Esophagus muscularis mucosa (tissue), 4 donors: ENCODE data around the gene ARTN. TPM values are rescaled to one million over a fixed set of nuclear protein-coding genes. Genes with fewer than 3 reads are reported as not detected.

Source experiments
- DNase-seq: peaks from one replicate; pipeline ENCODE4 v3.0.0-alpha.2; 2017; ENCODE audit errors: extremely low spot score
- H3K27ac ChIP-seq, 4 donors: fragments of 200-600 bp; sonication (generic); replicated peaks in 1 of 4; 1 replicate in 3 of 4; 2 replicates in 1 of 4; pipeline ENCODE4 v1.5.1; 2016 to 2019; ENCODE audit warnings: mild to moderate bottlenecking in 1 of 4
- H3K27me3 ChIP-seq, 4 donors: fragments of 200-600 bp; sonication (generic); one replicate each; pipeline versions ENCODE4 v1.5.1 to v1.6.0; 2016 to 2019
- H3K36me3 ChIP-seq, 4 donors: fragments of 200-600 bp; sonication (generic); one replicate each; pipeline ENCODE4 v1.5.1; 2016 to 2019
- H3K4me1 ChIP-seq, 4 donors: fragments of 200-600 bp; sonication (generic); one replicate each; pipeline ENCODE4 v1.5.1; 2016 to 2019
- H3K4me3 ChIP-seq, 4 donors: fragments of 200-600 bp; sonication (generic); 1 replicate in 2 of 4; 2 replicates in 2 of 4; pipeline ENCODE4 v1.5.1; 2016 to 2019; ENCODE audit warnings: mild to moderate bottlenecking in 4 of 4, moderate library complexity in 1 of 4
- H3K9me3 ChIP-seq, 4 donors: fragments of 200-600 bp; sonication (generic); 1 replicate in 3 of 4; 2 replicates in 1 of 4; pipeline ENCODE4 v1.5.1; 2016 to 2019
- EP300 ChIP-seq: sonication (generic); formaldehyde crosslinking; IDR thresholded peaks from one replicate; pipeline ENCODE4 v1.6.1; 2017; ENCODE audit warnings: antibody characterized with exemption
- POLR2A ChIP-seq: fragments of 450-650 bp; IDR thresholded peaks from one replicate; pipeline ENCODE4 v1.6.1; 2017; ENCODE audit warnings: antibody characterized with exemption, moderate library complexity, mild to moderate bottlenecking, low read depth
- POLR2AphosphoS5 ChIP-seq, 2 donors: sonication (generic); formaldehyde crosslinking; IDR thresholded peaks; one replicate each; pipeline ENCODE4 v1.6.1; 2017; ENCODE audit warnings: antibody characterized with exemption in 2 of 2
- WGBS: methylation state at CpG from one replicate; pipeline ENCODE4 v1.1.5; 2018; 5-methylcytosine and 5-hydroxymethylcytosine counted together
- intact Hi-C: fragments of 100-400 bp; cut with DNase I; formaldehyde crosslinking; loops from one replicate; pipeline ENCODE4 v1.15.1; 2023
- total RNA-seq, 4 donors: library from RNA; depleted of rRNA; stranded (reverse); fragments of >200 nt; gene quantifications; one replicate each; pipeline versions ENCODE4 v1.1.0 to v1.2.1, GENCODE V29; 2016
- TF ChIP-seq, protein P1 (sequence below), 3 experiments: fragments of 200-600 bp in 2 of 3; fragments of 450-650 bp in 1 of 3; sonication (generic) in 2 of 3; IDR thresholded peaks; one replicate each; pipeline ENCODE4 v1.5.1; 2017 to 2019; ENCODE audit warnings: antibody characterized with exemption in 3 of 3, mild to moderate bottlenecking in 2 of 3, moderate library complexity in 1 of 3

ARTN gene
- total RNA-seq, 4 donors from 2014 or later, result 0.39 to 1.1 (median 0.42) TPM; not detected in 1

DNA sequence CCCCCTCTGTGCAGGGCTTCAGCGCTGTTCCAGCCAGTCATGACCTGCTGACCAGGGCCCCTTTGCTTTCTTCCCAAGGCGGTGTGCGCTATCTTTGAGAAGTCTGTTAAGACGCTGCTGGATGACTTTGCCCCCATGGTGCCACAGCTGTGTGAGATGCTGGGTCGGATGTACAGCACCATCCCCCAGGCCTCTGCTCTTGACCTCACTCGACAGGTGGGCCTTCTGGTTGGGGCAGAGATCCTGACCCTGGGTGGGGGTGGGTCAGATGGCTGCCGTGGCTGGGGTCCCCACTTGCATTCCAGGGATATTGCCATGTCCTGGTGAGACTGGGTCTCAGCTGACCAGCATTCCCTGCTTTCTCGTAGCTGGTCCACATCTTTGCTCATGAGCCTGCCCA lies 27.2 kb downstream of the ARTN start:
- H3K27ac ChIP-seq, result no peak overlapping the region
- TF ChIP-seq POLR2A (no peak), EP300 (no peak), POLR2AphosphoS5 (IDR thresholded peaks at IDR 0.05) (no peak)
- TF ChIP-seq, protein P1, sequence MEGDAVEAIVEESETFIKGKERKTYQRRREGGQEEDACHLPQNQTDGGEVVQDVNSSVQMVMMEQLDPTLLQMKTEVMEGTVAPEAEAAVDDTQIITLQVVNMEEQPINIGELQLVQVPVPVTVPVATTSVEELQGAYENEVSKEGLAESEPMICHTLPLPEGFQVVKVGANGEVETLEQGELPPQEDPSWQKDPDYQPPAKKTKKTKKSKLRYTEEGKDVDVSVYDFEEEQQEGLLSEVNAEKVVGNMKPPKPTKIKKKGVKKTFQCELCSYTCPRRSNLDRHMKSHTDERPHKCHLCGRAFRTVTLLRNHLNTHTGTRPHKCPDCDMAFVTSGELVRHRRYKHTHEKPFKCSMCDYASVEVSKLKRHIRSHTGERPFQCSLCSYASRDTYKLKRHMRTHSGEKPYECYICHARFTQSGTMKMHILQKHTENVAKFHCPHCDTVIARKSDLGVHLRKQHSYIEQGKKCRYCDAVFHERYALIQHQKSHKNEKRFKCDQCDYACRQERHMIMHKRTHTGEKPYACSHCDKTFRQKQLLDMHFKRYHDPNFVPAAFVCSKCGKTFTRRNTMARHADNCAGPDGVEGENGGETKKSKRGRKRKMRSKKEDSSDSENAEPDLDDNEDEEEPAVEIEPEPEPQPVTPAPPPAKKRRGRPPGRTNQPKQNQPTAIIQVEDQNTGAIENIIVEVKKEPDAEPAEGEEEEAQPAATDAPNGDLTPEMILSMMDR (IDR thresholded peaks at IDR 0.05), result no peak
- 92% methylated on average over 5 of the region's 8 CpGs for WGBS
- H3K36me3 ChIP-seq, result peaks cover 30 to 95% (median 90%) of the 10 kb centered on the region in 4 donors
- H3K4me1 ChIP-seq, result no peaks in the 10 kb centered on the region
- no peak for DNase-seq
- H3K27me3 ChIP-seq, result no peaks in the 10 kb centered on the region
- no peak overlapping the region for H3K4me3 ChIP-seq
- no peaks in the 10 kb centered on the region for H3K9me3 ChIP-seq
- intact Hi-C loops, result no loop called here

DNA sequence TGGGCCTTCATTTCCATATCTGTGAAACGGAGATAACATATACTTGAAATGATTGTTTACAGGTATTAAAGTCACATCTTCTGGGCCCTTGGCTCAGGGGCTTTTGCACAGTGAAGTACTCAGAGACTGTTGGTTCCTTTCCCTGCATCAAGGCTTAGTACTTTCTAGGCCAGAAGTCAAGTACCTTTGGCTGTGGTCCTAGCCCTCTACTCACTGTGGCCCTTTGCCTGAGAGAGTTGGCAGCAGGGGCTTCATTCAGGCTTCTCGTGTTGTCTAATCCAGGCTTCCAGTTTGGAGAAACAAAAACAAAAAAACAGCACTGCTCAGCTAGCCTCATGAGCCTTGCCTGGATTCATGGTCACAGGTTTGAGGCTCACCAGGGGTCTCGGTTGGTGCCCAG lies 28.1 kb downstream of the ARTN start:
- TF ChIP-seq POLR2AphosphoS5 (IDR thresholded peaks at IDR 0.05), result no peak
- no peak for TF ChIP-seq POLR2A
- TF ChIP-seq EP300, result no peak

DNA sequence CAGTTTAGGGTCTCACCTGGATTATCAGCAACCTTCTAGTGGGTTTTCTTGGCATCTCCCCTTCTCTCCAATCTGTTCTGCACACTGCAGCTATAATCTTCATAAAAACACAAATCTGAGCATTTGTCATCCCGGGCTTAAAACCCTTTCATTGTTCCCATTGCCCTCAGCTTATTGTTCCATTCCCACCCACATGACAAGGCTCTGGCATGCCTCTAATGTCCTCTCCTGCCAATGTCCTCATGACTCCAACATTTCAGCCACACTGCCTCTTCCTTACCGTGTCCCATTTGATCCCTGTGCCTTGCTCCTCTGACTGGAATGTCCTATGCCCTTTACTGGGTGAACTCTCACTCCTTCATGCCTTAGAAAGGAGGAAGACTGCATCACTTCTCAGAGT lies 28.7 kb downstream of the ARTN start:
- H3K36me3 ChIP-seq, result peaks cover 18 to 96% (median 91%) of the 10 kb centered on the region in 4 donors

More for the DNA sequence above, 28.1 kb downstream of the ARTN start:
- intact Hi-C loops, result no loop called here
- DNase-seq, result no peak
- 92% methylated on average over 3 of the region's 3 CpGs for WGBS
- no peak overlapping the region for H3K4me3 ChIP-seq
- peaks cover 21 to 96% (median 91%) of the 10 kb centered on the region in 4 donors for H3K36me3 ChIP-seq
- no peak overlapping the region for H3K27ac ChIP-seq
- no peaks in the 10 kb centered on the region for H3K27me3 ChIP-seq
- no peaks in the 10 kb centered on the region for H3K4me1 ChIP-seq
- H3K9me3 ChIP-seq, result no peaks in the 10 kb centered on the region

DNA sequence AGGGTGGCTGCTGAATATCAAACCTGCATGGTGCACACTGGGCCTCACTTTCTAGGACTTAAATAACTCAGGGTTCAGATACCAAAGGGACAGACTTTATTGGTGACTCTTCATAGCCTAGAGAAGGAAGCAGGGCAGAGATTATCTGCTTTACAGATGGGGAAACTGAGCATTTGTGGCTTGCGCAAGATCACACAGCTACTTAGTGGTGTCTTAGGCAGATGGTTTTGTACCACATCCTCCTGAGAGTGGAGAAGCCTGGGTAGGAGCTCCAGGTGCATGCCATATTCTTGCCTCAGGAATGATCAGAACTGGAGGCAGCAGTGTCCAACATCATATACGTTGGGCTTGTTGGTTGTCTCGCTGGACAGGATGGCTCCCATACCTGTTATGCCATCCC lies 29.4 kb downstream of the ARTN start:
- no peaks in the 10 kb centered on the region for H3K9me3 ChIP-seq
- no peaks in the 10 kb centered on the region for H3K27me3 ChIP-seq
- TF ChIP-seq, protein P1 (IDR thresholded peaks at IDR 0.05), result no peak
- TF ChIP-seq EP300 (no peak), POLR2AphosphoS5 (IDR thresholded peaks at IDR 0.05) (no peak), POLR2A (no peak)
- intact Hi-C loops, result no loop called here
- DNase-seq, result no peak
- H3K4me1 ChIP-seq, result no peaks in the 10 kb centered on the region
- H3K4me3 ChIP-seq, result no peak overlapping the region
- H3K27ac ChIP-seq, result no peak overlapping the region
- peaks cover 11 to 95% (median 89%) of the 10 kb centered on the region in 4 donors for H3K36me3 ChIP-seq
- 95% methylated on average over 3 of the region's 3 CpGs for WGBS

More for the DNA sequence above, 28.7 kb downstream of the ARTN start:
- no peaks in the 10 kb centered on the region for H3K27me3 ChIP-seq
- TF ChIP-seq, protein P1 (IDR thresholded peaks at IDR 0.05), result no peak
- TF ChIP-seq POLR2AphosphoS5 (IDR thresholded peaks at IDR 0.05) (no peak), POLR2A (no peak), EP300 (no peak)
- no peak overlapping the region for H3K4me3 ChIP-seq
- no peak for DNase-seq
- intact Hi-C loops, result no loop called here
- 87% methylated on average over 2 of the region's 2 CpGs for WGBS
- no peaks in the 10 kb centered on the region for H3K4me1 ChIP-seq
- H3K27ac ChIP-seq, result no peak overlapping the region
- H3K9me3 ChIP-seq, result no peaks in the 10 kb centered on the region

DNA sequence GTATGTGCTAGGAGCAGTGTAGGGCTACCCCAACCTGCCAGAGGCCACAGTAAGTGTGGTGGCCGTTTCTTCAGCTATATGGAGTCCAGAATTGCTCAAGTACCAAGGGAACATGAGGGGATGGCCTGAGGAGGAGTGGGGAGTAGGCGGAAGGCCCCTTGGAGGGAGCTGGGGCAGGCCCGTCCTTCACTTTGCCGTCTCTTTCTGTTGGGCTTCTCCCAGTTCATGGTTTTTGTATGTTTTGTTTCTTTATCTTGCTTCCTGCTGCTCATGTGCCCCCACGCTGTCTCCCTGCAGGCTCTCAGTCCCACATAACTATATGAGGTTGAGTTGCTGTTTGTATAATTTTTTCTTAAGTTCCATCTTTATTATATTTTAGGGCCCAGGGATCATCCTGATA lies 30.3 kb downstream of the ARTN start:
- intact Hi-C loops, result no loop called here
- Histone ChIP-seq H3K27me3 (no peaks in the 10 kb centered on the region), H3K4me1 (no peaks in the 10 kb centered on the region), H3K9me3 (no peaks in the 10 kb centered on the region), H3K4me3 (no peak overlapping the region), H3K36me3 (peaks cover 7 to 86% (median 80%) of the 10 kb centered on the region in 4 donors), H3K27ac (no peak overlapping the region)
- DNase-seq, result no peak
- WGBS, result 80% methylated on average over 5 of the region's 5 CpGs
- no peak for TF ChIP-seq POLR2AphosphoS5 (IDR thresholded peaks at IDR 0.05)
- TF ChIP-seq POLR2A, result no peak
- TF ChIP-seq, protein P1 (IDR thresholded peaks at IDR 0.05), result no peak
- TF ChIP-seq EP300, result no peak
